T-cell (primary cell): Measurements from ENCODE around the gene DBN1. TPM values are rescaled to one million over a fixed set of nuclear protein-coding genes. Genes with fewer than 3 reads are reported as not detected.

ENCODE experiments used
- ATAC-seq, 4 experiments: fragments of 200-7000 bp in 3 of 4; fragments of 150-1000 bp in 1 of 4; cut with Tn5 transposase; replicated peaks in 1 of 4; 1 replicate in 3 of 4; 2 replicates in 1 of 4; pipeline ENCODE4 v1.10.0; 2021; ENCODE audit warnings: moderate library complexity in 3 of 4, mild to moderate bottlenecking in 2 of 4, moderate number of reproducible peaks in 1 of 4
- CTCF ChIA-PET, 2 donors: fragments of 300-600 bp; sonication (Branson Sonifier 250); formaldehyde crosslinking; loops; one replicate each; lab custom pipeline; 2022; ENCODE audit warnings: antibody characterized with exemption in 2 of 2; lab: Charles Lee
- POLR2A ChIA-PET, 2 donors: fragments of 300-600 bp; sonication (Branson Sonifier 250); formaldehyde crosslinking; loops; one replicate each; lab custom pipeline; 2022; ENCODE audit warnings: antibody characterized with exemption in 2 of 2; lab: Charles Lee
- DNase-seq, 35 experiments: peaks; one replicate each; pipeline versions ENCODE4 v3.0.0 to v3.0.0-alpha.2; 2013 to 2023
- H3K27ac ChIP-seq: one replicate; pipeline ENCODE4 v1.5.1; 2013; ENCODE audit warnings: low read length
- H3K27me3 ChIP-seq, 2 experiments: replicated peaks in 1 of 2; 1 replicate in 1 of 2; 2 replicates in 1 of 2; pipeline versions ENCODE4 v1.6.1 to v1.7.0; 2013; ENCODE audit warnings: low read length in 1 of 2, mixed read lengths in 1 of 2; ENCODE audit not compliant: control insufficient read depth in 2 of 2, insufficient read depth in 2 of 2; ENCODE audit errors: extremely low read depth in 1 of 2
- H3K36me3 ChIP-seq, 2 donors: 1 replicate in 1 of 2; 2 replicates in 1 of 2; pipeline versions ENCODE4 v1.6.1 to v1.7.0; 2013; ENCODE audit warnings: low read length in 1 of 2; ENCODE audit not compliant: control insufficient read depth in 2 of 2, insufficient read depth in 1 of 2; ENCODE audit errors: extremely low read depth in 1 of 2
- H3K4me1 ChIP-seq, 2 experiments: 1 replicate in 1 of 2; 2 replicates in 1 of 2; pipeline versions ENCODE4 v1.6.1 to v1.7.0; 2013; ENCODE audit warnings: low read length in 2 of 2, mixed read lengths in 1 of 2; ENCODE audit not compliant: insufficient read depth in 2 of 2, control insufficient read depth in 1 of 2; ENCODE audit errors: extremely low read depth in 1 of 2
- H3K4me3 ChIP-seq, 2 donors: 1 replicate in 1 of 2; 2 replicates in 1 of 2; pipeline versions ENCODE4 v1.5.1 to v1.7.0; 2013; ENCODE audit warnings: mild to moderate bottlenecking in 2 of 2, low read length in 1 of 2, moderate library complexity in 1 of 2; ENCODE audit not compliant: control insufficient read depth in 1 of 2; ENCODE audit errors: extremely low read depth in 1 of 2
- H3K9me3 ChIP-seq: 2 replicates; pipeline ENCODE4 v1.7.0; 2013
- H3K27ac Mint-ChIP-seq, 2 donors: one replicate each; pipeline ENCODE4 v1.8.0; 2020 to 2021; ENCODE audit warnings: mild to moderate bottlenecking in 2 of 2, mixed read lengths in 2 of 2
- H3K27me3 Mint-ChIP-seq, 2 donors: one replicate each; pipeline ENCODE4 v1.8.0; 2021 to 2022; ENCODE audit warnings: mixed read lengths in 2 of 2
- H3K36me3 Mint-ChIP-seq: one replicate; pipeline ENCODE4 v1.8.0; 2021; ENCODE audit warnings: mixed read lengths
- H3K4me1 Mint-ChIP-seq, 3 donors: one replicate each; pipeline ENCODE4 v1.8.0; 2020 to 2022; ENCODE audit warnings: mixed read lengths in 3 of 3, mild to moderate bottlenecking in 1 of 3
- H3K4me3 Mint-ChIP-seq, 3 donors: one replicate each; pipeline ENCODE4 v1.8.0; 2020 to 2022; ENCODE audit warnings: mild to moderate bottlenecking in 3 of 3, mixed read lengths in 3 of 3, moderate library complexity in 3 of 3
- H3K9me3 Mint-ChIP-seq, 3 donors: one replicate each; pipeline ENCODE4 v1.8.0; 2020 to 2022; ENCODE audit warnings: mixed read lengths in 3 of 3
- WGBS: methylation state at CpG from one replicate; pipeline ENCODE4 v1.1.5; 2013; ENCODE audit warnings: missing lambda C conversion rate; ENCODE audit not compliant: insufficient coverage; 5-methylcytosine and 5-hydroxymethylcytosine counted together
- total RNA-seq, 35 experiments: library from RNA in 6 of 35; stranded (reverse) in 6 of 35; fragments of 120-200 nt in 1 of 35; gene quantifications; one replicate each; pipeline versions ENCODE4 v1.2.1 to v1.2.4 and lab custom pipeline; 2013 to 2026

The DBN1 gene
- total RNA-seq, 5 donors from 2014 or later (not counting 1 experiment from before 2014, with no cell fraction given), result 11.6 to 41.3 (median 21.1) TPM

DNA sequence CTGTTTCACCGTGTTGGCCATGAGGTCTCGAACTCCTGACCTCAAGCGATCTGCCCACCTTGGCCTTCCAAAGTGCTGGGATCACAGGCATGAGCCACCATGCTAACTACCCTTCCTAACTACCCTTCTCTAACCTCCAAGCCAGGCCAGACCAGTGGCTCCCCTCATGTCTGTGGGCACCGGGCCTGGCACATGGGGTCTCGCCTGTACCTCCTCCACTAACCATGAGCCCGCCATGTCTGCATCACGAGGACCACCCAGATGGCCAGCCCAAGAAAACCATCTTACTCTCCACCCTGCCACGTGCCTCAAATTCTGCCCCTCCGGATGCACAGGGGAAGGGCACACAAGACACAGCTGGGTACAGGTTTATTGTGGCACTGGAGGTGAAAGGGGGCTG lies 9.6 kb upstream of the DBN1 start:
- Mint-ChIP-seq H3K27me3 (no peaks in the 10 kb centered on the region), H3K4me1 (peaks cover 15 to 19% (median 15%) of the 10 kb centered on the region in 3 donors), H3K4me3 (no peak overlapping the region), H3K9me3 (no peaks in the 10 kb centered on the region), H3K36me3 (no peaks in the 10 kb centered on the region), H3K27ac (no peak overlapping the region)
- Histone ChIP-seq H3K4me3 (no peak overlapping the region), H3K4me1 (peaks cover 2 to 14% of the 10 kb centered on the region in 2 experiments), H3K27me3 (no peaks in the 10 kb centered on the region), H3K27ac (no peak overlapping the region), H3K9me3 (no peaks in the 10 kb centered on the region), H3K36me3 (peaks cover 0 to 4% of the 10 kb centered on the region in 2 donors)
- ChIA-PET POLR2A (no interaction called here), CTCF (no interaction called here)
- WGBS, result 100% methylated on average over 7 of the region's 9 CpGs
- ATAC-seq (no peak), DNase-seq (no peak)

DNA sequence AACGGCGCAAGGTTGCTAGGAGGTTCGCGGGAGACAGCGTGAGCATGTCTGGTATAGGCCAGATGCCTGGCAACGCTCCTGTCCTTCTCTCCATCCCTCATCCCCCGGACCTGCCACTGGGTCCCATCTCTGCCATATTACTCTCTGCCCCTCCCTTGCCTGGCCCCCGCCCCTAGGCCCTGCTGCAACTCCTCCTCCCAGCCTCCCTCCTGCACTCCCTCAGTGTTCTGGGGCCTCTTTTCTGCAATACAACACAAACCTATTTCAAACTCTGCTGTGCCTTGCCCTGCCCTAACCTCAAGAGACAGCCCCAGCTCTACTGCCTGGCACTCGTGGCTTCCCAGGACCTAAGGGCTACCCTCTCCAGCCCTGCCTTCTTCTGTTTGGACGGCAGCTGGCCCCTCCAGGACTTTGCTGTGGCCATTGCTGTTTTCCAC lies 8.9 kb upstream of the DBN1 start:
- no peaks in the 10 kb centered on the region for H3K27me3 ChIP-seq
- H3K27ac ChIP-seq, result no peak overlapping the region
- peaks cover 2 to 14% of the 10 kb centered on the region in 2 experiments for H3K4me1 ChIP-seq
- Mint-ChIP-seq H3K4me3 (no peak overlapping the region), H3K9me3 (no peaks in the 10 kb centered on the region), H3K4me1 (peaks cover 15 to 25% (median 17%) of the 10 kb centered on the region in 3 donors), H3K36me3 (no peaks in the 10 kb centered on the region), H3K27ac (no peak overlapping the region), H3K27me3 (no peaks in the 10 kb centered on the region)
- DNase-seq (no peak), ATAC-seq (no peak)
- no peak overlapping the region for H3K4me3 ChIP-seq
- peaks cover 0 to 4% of the 10 kb centered on the region in 2 donors for H3K36me3 ChIP-seq
- no peaks in the 10 kb centered on the region for H3K9me3 ChIP-seq
- 92% methylated on average over 4 of the region's 10 CpGs for WGBS
- ChIA-PET CTCF (no interaction called here), POLR2A (no interaction called here)

DNA sequence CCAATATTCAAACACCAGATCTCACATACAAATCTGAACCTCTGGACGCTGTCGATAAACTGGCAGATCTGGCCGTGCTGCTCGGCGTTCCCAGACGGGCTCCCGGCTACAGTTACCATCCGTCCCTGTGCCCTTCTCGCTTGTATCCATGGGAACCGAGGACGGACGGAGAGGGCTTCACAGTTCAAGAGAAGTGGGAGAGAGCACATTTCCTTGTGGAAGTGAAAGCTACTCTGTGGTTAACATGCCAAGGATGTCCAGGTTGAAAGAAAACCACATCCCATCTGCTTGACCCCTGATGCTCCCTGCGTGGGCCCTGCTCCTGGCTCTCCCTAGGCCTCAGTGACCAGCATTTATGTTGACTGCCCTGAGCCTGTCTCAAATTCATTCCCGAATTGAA lies 6.3 kb upstream of the DBN1 start:
- H3K27me3 Mint-ChIP-seq, result no peaks in the 10 kb centered on the region
- H3K9me3 Mint-ChIP-seq, result no peaks in the 10 kb centered on the region
- H3K36me3 Mint-ChIP-seq, result no peaks in the 10 kb centered on the region
- DNase-seq (no peak), ATAC-seq (no peak)
- H3K4me1 Mint-ChIP-seq, result peaks cover 28 to 42% (median 31%) of the 10 kb centered on the region in 3 donors
- H3K4me3 Mint-ChIP-seq, result no peak overlapping the region
- Histone ChIP-seq H3K4me1 (peaks cover 2 to 25% of the 10 kb centered on the region in 2 experiments), H3K36me3 (peaks cover 0 to 4% of the 10 kb centered on the region in 2 donors), H3K4me3 (no peak overlapping the region), H3K9me3 (no peaks in the 10 kb centered on the region), H3K27ac (no peak overlapping the region), H3K27me3 (peaks cover 0 to 2% of the 10 kb centered on the region in 2 experiments)
- CTCF ChIA-PET, result interaction anchor here (0.8 to 0.9 kb wide), 3 partner anchors 22 to 202 kb away, joined by 3 to 4 read pairs (median 3); no protein-coding TSS in a partner anchor
- peak overlapping the region; percentile 53 to 89 for H3K27ac Mint-ChIP-seq
- POLR2A ChIA-PET, result no interaction called here
- 85% methylated on average over 13 of the region's 14 CpGs for WGBS

- Mint-ChIP-seq H3K4me1 (peaks cover 36 to 47% (median 39%) of the 10 kb centered on the region in 3 donors), H3K27ac (peak overlapping the region; percentile 89 to 93), H3K36me3 (no peaks in the 10 kb centered on the region), H3K9me3 (no peaks in the 10 kb centered on the region), H3K4me3 (peak overlapping the region in 1 of 3 donors; percentile 46), H3K27me3 (peaks cover 0 to 3% of the 10 kb centered on the region in 2 donors)
- 55% methylated on average over 15 of the region's 18 CpGs for WGBS
- H3K27ac ChIP-seq, result peak overlapping the region; percentile 24
- H3K4me3 ChIP-seq, result no peak overlapping the region
- peaks cover 0 to 4% of the 10 kb centered on the region in 2 donors for H3K36me3 ChIP-seq
- peak in 10 of 35 experiments; percentile 17 to 62 (median 32) for DNase-seq
- no peaks in the 10 kb centered on the region for H3K9me3 ChIP-seq
- ChIA-PET CTCF (interaction anchor here (0.5 to 0.9 kb wide), 4 partner anchors 9 to 407 kb away, joined by 3 to 6 read pairs (median 4); no protein-coding TSS in a partner anchor), POLR2A (no interaction called here)
- peaks cover 0 to 10% of the 10 kb centered on the region in 2 experiments for H3K27me3 ChIP-seq
- peak; percentile 66 to 84 (median 76) for ATAC-seq
- H3K4me1 ChIP-seq, result peaks cover 2 to 32% of the 10 kb centered on the region in 2 experiments
These were observed 5.5 kb upstream of the DBN1 start for GRCh38 chr5:177478711-177479646.

- no peak for ATAC-seq
- H3K4me3 Mint-ChIP-seq, result no peak overlapping the region
- no peaks in the 10 kb centered on the region for H3K9me3 Mint-ChIP-seq
- H3K27ac ChIP-seq, result no peak overlapping the region
- POLR2A ChIA-PET, result interaction anchor here in 1 of 2 donors (0.6 kb wide), 1 partner anchor 28 kb away, joined by 3 read pairs; no protein-coding TSS in a partner anchor
- peaks cover 2 to 35% of the 10 kb centered on the region in 2 experiments for H3K4me1 ChIP-seq
- peak overlapping the region in 1 of 2 donors; percentile 68 for H3K27ac Mint-ChIP-seq
- no peaks in the 10 kb centered on the region for H3K36me3 ChIP-seq
- CTCF ChIA-PET, result interaction anchor here in 1 of 2 donors (0.5 to 1.1 kb wide), 2 partner anchors 11 to 18 kb away, joined by 3 to 6 read pairs; no protein-coding TSS in a partner anchor
- H3K27me3 Mint-ChIP-seq, result peaks cover 0 to 5% of the 10 kb centered on the region in 2 donors
- H3K4me3 ChIP-seq, result no peak overlapping the region
- peaks cover 38 to 50% (median 41%) of the 10 kb centered on the region in 3 donors for H3K4me1 Mint-ChIP-seq
- 88% methylated on average over 3 of the region's 13 CpGs for WGBS
- H3K36me3 Mint-ChIP-seq, result no peaks in the 10 kb centered on the region
- no peaks in the 10 kb centered on the region for H3K9me3 ChIP-seq
- DNase-seq, result no peak
- H3K27me3 ChIP-seq, result peaks cover 0 to 12% of the 10 kb centered on the region in 2 experiments
These were observed 4.5 kb upstream of the DBN1 start for GRCh38 chr5:177477701-177478477.
